Inflammatory macrophage (primary cell): ENCODE measurements around the gene TNFRSF1B.
"Not testable (repeated sequence)": the region's sequence is repeated elsewhere in the genome, so short reads cannot be mapped to it uniquely, and the experiment has no call there.

Source experiments
- DNase-seq, 2 donors: peaks; one replicate each; pipeline ENCODE4 v3.0.0-alpha.2; 2020 to 2022

The TNFRSF1B gene

GRCh38 chr1:12224092-12224491, 57.3 kb downstream of the TNFRSF1B start:
- DNase-seq = not testable (repeated sequence)

GRCh38 chr1:12228979-12229378, 62.2 kb downstream of the TNFRSF1B start:
- DNase-seq = no peak

DNA sequence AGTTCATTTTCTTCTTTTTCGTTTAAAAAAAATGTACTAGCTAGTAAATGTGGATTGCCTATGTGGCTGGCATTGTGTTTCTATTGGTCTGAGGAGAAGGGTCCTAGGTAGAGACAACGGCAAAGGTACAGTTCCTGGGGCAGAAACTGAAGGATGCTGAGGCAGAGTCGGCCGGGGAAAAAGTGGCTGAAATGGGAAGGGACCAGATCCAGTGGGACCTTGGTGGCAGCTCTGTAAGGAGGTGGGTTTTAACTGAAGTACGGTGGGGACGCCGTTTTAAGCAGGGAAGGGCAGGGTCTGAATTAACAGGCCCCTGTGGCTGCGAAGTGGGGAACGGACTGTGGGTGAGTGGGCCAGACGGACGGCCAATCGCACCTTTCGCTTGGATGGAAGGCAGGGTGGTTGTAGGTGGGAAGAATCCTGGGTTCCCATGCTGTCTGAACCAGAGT, 62.6 kb downstream of the TNFRSF1B start:
- DNase-seq = no peak

DNA sequence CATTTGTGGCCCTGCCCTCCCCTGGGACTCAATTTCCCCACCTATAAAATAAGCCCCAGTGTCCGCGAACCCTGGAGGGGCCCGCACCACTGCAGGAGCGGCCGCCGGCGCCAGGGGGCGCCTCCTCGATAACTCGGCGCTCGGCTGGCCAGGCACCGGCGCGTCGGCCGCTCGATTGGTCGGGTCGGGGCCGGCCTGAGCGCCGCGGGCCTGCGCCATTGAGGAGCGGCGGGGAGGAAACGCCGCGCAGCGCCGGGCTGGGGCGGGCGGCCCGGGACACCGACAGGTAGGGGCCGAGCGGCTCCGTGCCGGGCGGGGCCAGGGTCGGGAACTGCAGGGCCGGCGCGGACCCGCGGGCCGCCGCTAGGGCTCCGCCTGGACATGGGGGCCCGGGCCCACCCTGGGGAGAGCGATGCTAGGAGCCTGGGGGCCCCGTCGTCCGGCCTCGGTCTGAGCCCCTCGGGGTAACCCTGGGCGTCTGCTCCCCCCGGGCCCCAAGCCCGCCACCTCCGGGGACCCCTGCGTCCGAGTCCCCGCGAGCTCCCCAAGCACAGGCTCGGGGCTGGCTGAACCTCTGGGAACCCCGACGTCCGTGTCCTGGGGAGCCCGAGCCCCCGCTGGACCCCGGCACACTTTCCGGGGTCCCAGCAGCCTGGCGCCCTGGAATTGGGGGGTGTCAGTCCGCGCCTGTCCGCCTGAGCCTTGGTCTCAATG, 63.2 kb downstream of the TNFRSF1B start, which contains the start of gene VPS13D:
TSS of gene VPS13D (plus strand) at position 196 of the 714 bp plus-strand sequence. CDS start 4,237 bp downstream, outside the sequence.
- DNase-seq = peak; percentile 78 to 88

DNA sequence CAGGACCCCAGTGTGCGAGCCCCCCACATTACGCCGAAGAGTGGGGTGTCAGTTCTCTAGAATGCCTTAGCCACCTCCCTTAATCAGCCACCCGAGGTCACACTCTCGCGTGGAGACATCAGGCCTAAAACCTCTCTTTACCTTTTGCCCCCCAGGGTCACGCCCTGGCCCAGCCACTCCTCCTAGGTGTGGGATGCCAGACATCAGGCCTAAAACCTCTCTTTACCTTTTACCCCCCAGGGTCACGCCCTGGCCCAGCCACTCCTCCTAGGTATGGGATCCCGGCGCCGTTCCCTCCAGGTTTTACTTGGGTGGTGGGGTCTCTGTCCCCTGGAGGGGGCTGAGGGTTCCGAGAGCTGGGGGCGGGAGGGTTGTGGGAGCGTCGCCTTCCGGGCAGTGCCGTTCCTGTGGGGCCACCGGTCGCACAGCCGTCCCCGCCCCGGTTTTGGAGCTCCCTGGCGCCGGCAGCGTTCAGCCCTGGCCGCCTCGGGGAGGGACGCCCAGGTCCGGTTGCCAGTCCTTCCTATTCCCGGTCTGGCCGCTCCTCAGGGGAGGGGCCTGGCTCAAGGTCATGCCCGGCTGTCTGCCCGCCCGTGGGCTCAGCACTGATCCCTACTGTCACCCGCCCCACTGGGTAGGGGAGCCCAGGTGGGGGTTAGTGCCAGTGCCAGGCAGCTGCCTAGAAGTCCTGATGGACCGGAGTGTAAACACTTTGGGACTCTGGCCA, 63.9 kb downstream of the TNFRSF1B start:
- peak; percentile 23 to 59 for DNase-seq

DNA sequence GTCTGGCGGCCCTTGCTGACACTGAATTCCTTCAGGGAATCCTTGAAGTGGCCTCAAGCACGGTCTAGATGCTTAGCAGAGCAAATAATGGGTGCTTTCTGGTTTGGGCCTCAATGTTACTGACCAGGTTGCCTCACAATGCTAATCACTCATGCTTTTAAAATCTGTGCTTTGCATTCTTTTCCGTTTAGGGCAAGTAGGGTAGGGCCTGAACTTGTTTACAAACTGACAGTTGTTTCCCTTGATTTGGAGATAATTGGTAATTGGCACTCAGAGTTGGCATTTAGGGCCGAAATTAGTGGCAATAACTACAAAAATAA, 64.4 kb downstream of the TNFRSF1B start:
- DNase-seq = no peak

DNA sequence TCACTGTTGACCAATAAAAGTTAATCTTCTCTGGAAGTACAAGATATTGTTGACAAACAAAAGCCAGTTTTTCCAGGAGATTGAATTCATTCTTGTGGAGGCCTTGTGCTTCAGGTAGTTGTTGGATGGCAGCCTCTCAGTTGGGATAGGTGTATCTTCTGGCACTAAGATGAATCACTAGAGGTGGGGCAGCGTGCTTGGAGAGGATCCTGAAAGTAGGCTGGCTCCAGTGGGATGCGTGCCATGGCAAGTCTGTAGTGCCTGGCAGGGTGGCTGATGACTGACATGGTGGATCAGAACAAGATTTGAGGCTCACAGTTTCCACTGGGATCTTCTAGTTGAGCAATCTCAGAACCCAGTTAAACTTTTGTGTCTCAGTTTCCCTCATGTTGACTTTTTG, 65.4 kb downstream of the TNFRSF1B start:
- DNase-seq = no peak

- DNase-seq = peak; percentile 26 to 50
Measured at GRCh38 chr1:12244078-12244477, 77.3 kb downstream of the TNFRSF1B start.

DNA sequence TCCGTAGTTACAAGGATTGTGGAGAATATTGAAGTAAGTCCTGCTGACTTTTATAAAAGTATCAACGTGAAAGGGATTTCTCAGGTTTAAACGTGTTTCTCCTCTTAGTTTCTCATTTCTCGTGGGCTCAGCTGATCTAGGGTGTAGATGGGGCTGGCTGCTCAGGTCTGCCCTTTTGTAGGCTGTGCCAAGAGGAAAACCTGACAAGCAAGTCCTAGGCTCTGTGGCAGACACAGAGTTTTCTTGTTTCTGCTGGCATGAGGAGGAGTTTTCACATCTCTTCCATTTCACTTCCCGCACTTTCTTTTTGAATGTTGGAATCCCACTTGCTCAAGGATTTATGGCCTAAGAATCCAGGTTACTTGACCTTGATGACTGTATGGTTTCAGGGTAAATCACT, 77.8 kb downstream of the TNFRSF1B start:
- DNase-seq = no peak

DNA sequence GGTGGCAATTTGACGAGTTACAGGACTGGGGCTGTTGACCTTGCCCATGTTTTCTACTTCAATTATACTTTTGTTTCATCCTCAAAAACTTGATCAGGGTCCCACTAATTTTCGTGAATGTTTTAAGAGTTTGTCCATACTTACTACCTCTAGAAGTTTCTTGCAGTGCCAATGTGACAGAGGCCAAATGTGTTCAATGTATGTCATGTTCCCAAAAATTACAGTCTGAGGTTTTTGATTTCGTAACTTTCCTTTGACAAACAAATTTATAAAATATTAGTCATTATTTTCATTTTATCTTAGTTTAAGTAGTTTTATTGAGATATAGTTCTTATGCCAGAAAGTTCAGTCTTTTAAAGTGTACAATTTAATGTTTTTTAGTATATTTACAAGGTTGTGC, 78.3 kb downstream of the TNFRSF1B start:
- DNase-seq = no peak

DNA sequence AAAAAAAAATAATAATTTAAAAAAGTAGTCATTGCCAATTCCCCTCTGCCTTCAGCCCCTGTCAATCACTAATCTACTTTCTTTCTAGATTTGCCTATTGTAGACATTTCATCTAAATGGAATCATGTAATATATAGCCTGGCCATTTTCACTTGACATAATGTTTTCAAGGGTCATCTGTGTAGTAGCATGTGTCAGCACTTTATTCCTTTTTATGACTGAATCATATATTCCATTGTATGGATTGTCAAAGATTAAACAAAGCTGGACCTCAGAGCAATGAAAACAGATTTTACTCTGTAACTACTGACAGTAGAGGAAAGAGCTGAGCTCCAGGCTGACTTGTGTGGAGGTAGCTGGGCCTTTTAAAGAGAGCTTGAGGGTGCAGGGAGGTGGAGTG, 78.9 kb downstream of the TNFRSF1B start:
- DNase-seq = no peak

- DNase-seq = no peak
Measured at GRCh38 chr1:12246584-12246983, 79.8 kb downstream of the TNFRSF1B start.

GRCh38 chr1:12249181-12249580, 82.4 kb downstream of the TNFRSF1B start:
- no peak for DNase-seq

- DNase-seq = no peak
Measured at GRCh38 chr1:12249748-12250147, 83.0 kb downstream of the TNFRSF1B start.

DNA sequence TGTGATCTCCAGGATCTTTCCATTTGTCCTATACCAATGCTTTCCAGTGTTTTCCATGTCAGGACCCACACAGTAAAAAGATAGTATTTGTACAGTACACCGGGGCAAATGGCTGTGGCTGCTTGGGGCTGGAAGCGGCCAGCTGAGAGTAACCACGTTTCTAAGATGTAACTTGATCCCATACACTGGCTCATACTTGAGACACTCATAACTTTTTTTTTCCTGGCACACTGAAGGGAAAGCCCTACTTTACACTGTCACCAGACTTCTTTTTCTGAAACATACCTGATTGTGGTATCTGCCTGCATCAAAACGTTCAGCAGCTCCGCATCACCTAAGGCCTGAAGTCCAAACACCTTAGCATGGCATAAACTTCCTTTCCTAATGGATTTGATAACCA, 84.7 kb downstream of the TNFRSF1B start:
- DNase-seq = no peak

DNA sequence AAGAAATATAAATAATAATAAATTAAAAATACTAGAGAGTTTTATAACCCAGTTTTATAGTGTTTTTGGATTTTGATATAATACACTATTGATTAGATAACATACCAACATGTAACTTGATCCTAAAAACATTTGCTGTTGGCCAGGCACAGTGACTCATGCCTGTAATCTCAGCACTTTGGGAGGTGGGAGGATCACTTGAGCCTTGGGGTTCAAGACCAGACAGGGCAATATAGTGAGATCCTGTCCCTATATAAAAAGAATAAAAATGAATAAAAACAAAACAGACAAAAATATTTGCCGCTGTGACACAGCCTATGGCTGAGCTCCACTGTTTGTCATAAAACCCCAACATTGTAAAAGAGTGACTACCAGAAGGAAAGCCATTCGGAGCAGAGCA, 89.1 kb downstream of the TNFRSF1B start:
- peak in 1 of 2 donors; percentile 5 for DNase-seq

DNA sequence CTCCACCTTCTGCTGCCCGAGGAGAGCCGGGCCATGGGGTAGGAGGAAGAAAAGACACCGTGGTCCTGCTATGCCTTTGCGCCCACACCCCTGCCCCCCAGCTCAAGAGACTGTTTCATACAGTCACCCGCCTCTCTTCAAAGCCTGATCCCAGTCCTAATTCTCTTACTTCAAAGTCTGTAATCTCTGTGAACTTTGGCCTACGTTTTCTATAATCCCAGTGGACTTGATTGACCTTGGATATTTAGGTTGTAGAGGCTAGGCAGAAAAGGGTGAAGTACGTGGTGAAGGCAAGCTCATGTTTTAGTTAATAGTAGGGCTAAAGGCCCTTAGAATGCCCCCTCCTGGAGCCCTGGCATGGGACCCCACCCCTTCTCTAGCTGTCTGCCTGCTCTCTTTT, 91.5 kb downstream of the TNFRSF1B start:
- DNase-seq = no peak
